ENCODE results near the gene CCL16. TPM values are rescaled to one million over a fixed set of nuclear protein-coding genes. Genes with fewer than 3 reads are reported as not detected.
"Not testable (repeated sequence)": the region's sequence is repeated elsewhere in the genome, so short reads cannot be mapped to it uniquely, and the experiment has no call there.

The CCL16 gene, protein sequence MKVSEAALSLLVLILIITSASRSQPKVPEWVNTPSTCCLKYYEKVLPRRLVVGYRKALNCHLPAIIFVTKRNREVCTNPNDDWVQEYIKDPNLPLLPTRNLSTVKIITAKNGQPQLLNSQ
- total RNA-seq, result not detected

DNA sequence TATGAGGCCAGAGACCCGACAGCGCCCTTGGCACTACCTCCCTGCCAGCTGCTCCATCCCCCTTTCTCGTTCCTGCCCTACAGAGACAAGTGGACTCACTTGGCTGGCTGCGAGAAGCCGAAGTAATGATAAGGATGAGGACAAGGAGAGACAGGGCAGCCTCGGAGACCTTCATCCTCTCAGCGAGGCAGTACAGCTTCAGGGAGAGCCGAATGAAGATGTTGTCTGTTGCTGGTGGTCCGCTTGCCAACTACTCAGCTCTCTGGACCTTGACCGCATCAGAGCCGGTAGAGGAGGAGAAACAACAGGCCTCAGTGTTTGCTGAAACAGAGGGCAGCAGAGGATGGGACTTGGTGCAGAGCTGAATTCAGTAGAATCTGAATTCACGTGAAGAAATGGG is at the start of gene CCL16:
TSS of gene CCL16 (minus strand) at position 252 of the 400 bp plus-strand sequence. CDS start at position 175, 77 bp downstream.
- H3K4me1 Mint-ChIP-seq (ENCODE audit: low read depth), result peaks cover 4% of the 10 kb centered on the region
- H3K4me3 Mint-ChIP-seq, result no peak within 1 kb of the TSS
- ATAC-seq (no peak), DNase-seq (no peak)
- H3K27me3 Mint-ChIP-seq (ENCODE audit: low read depth), result peaks cover 6% of the 10 kb centered on the region
- H3K9me3 Mint-ChIP-seq, result no peaks in the 10 kb centered on the region
- no peaks in the 10 kb centered on the region for H3K36me3 Mint-ChIP-seq (ENCODE audit: insufficient read depth)

DNA sequence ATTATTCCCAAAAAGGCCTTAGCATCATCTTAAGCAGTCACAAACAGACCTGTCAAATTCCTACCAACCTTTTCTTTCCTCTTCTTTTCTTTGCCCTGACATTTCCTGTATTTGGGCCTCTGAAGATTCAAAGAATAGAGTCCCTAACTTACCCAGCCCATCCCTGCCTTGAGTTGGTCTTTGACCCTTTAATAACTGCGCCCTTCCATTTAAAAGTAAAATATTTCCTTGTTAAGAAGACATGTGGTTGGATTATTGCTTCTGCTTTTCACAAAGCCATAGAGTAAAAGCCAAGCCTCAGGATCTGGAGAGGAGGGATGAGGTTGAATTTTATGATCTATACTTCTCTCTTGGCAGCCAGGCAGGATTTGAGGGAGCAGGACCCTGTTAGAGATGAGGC is 49.7 kb upstream of the CCL16 start:
- no peak for ATAC-seq

DNA sequence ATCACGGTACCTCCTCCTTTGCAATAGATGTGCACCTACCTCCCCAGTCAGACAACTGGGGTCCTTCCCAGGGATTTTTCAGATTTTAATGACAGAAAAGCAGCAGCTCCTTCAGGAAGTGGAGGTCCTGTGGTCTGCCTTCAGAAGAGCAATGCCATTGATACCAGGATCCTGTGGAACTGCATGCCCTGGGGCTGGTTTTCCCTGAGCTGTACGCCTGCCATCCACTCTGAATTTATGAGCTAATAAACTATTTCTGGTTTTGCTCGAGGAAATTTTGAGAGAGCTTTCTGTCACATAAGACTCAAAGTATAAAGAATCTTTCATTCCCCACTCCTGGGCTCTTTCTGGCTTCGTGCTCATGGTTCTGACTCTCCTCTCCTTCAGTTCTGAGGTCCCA is 46.5 kb upstream of the CCL16 start:
- Mint-ChIP-seq H3K9me3 (no peaks in the 10 kb centered on the region), H3K4me3 (no peak overlapping the region), H3K27me3 (ENCODE audit: low read depth) (peaks cover 21% of the 10 kb centered on the region), H3K36me3 (ENCODE audit: insufficient read depth) (no peaks in the 10 kb centered on the region), H3K4me1 (ENCODE audit: low read depth) (no peaks in the 10 kb centered on the region)
- ATAC-seq (no peak), DNase-seq (no peak)

More for the DNA sequence above, 49.7 kb upstream of the CCL16 start:
- H3K9me3 Mint-ChIP-seq, result no peaks in the 10 kb centered on the region
- H3K4me1 Mint-ChIP-seq (ENCODE audit: low read depth), result no peaks in the 10 kb centered on the region
- no peaks in the 10 kb centered on the region for H3K36me3 Mint-ChIP-seq (ENCODE audit: insufficient read depth)
- no peak overlapping the region for H3K4me3 Mint-ChIP-seq
- peaks cover 21% of the 10 kb centered on the region for H3K27me3 Mint-ChIP-seq (ENCODE audit: low read depth)
- DNase-seq, result no peak

DNA sequence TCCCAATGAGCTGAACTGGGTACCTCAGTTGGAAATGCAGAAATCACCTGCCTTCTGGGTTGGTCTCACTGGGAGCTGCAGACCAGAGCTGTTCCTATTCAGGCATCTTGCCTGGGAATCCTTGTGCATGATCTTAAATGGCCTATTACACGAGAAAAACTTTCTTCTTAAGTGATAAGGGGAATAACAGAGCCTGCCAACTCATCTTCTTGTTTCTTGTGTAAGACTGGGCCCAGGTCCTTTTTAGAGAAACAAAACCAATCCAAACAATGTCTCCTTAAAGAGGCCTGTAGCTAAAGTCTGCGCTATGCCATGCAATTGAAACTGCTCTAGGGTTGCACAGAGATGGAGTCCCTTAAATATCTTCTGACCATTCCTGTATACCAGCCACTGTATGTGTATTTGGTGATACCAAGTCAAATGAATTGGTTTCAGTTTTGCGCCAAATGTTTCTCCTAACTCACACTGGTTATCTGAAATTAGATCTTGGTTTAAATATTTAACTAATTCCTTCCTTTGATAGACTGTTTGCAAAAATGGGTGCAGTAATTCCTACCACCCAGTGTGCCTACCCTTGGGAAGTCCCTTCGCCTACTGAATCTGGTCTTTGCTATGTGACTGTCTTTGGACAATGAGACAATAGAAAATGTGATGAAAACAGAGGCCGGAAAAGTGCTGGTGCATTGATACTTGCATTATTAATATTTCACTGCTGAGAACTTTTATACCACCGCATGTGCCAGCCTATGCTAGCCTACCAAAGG is 43.0 kb upstream of the CCL16 start:
- no peaks in the 10 kb centered on the region for H3K36me3 Mint-ChIP-seq (ENCODE audit: insufficient read depth)
- no peak for DNase-seq
- no peaks in the 10 kb centered on the region for H3K4me1 Mint-ChIP-seq (ENCODE audit: low read depth)
- peaks cover 35% of the 10 kb centered on the region for H3K27me3 Mint-ChIP-seq (ENCODE audit: low read depth)
- H3K9me3 Mint-ChIP-seq, result no peaks in the 10 kb centered on the region
- no peak overlapping the region for H3K4me3 Mint-ChIP-seq
- ATAC-seq, result no peak

DNA sequence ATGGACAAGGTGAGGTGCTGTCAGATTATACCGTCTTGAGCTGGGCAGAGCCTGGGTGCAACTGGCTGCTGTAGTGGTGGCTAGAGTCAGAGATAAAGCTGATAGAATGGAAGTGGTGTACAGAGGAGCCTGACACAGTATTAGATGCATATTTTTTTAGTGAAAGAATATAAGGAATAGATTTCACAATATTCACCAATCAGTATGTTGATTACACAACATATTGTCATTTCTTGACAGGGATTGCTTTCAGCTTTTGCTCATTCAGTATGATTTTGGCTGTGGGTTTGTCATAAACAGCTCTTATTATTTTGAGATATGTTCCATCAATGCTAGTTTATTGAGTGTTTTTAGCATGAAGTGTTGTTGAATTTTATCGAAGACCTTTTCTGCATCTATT is 38.1 kb upstream of the CCL16 start:
- no peaks in the 10 kb centered on the region for H3K36me3 Mint-ChIP-seq (ENCODE audit: insufficient read depth)
- no peak overlapping the region for H3K4me3 Mint-ChIP-seq
- H3K4me1 Mint-ChIP-seq (ENCODE audit: low read depth), result no peaks in the 10 kb centered on the region
- ATAC-seq, result no peak
- DNase-seq, result no peak
- no peaks in the 10 kb centered on the region for H3K9me3 Mint-ChIP-seq
- H3K27me3 Mint-ChIP-seq (ENCODE audit: low read depth), result peaks cover 32% of the 10 kb centered on the region

DNA sequence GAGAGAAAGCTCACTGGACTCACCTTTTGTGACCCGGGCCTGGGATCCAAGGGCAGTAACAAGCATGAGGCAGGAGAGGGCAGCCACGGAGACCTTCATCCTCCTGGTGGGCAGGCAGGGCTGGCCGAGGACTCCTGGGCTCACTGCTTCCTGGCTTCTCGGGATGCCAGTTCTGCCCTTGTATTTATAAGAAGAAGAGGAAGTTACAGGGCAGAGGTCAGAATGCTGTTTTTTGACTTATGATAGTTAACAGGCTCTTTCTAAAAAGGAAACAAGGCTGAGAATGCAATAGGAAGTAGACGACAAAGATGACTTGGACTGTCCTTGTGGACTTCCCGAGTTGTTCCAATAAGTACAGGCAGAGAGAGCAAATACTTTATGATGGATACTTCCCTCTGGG is 36.5 kb upstream of the CCL16 start, which contains the start of gene CCL23:
TSS of gene CCL23 (minus strand) at position 174 of the 400 bp plus-strand sequence. CDS start at position 99, 75 bp downstream.
- no peaks in the 10 kb centered on the region for H3K4me1 Mint-ChIP-seq (ENCODE audit: low read depth)
- H3K4me3 Mint-ChIP-seq, result no peak within 1 kb of the TSS
- DNase-seq (no peak), ATAC-seq (no peak)
- no peaks in the 10 kb centered on the region for H3K36me3 Mint-ChIP-seq (ENCODE audit: insufficient read depth)
- H3K9me3 Mint-ChIP-seq, result no peaks in the 10 kb centered on the region
- H3K27me3 Mint-ChIP-seq (ENCODE audit: low read depth), result peaks cover 30% of the 10 kb centered on the region

DNA sequence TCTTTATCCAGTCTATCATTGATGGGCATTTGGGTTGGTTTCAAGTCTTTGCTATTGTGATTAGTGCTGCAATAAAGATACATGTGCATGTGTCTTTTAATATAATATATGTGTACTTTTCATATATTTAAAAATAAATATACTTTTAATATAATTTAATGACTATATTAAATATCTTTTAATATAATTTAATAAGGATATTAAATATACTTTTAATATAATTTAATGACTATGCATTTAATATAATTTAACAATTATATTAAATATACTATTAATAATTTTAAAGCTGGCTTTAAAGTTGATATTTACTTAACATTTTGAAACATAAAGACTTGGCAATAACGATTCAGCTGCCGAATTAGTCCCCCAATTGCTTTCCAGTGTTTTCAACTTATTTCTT is 35.3 kb upstream of the CCL16 start:
- Mint-ChIP-seq H3K27me3 (ENCODE audit: low read depth) (peaks cover 29% of the 10 kb centered on the region), H3K4me1 (ENCODE audit: low read depth) (peaks cover under 1% of the 10 kb centered on the region)
- ATAC-seq, result no peak

DNA sequence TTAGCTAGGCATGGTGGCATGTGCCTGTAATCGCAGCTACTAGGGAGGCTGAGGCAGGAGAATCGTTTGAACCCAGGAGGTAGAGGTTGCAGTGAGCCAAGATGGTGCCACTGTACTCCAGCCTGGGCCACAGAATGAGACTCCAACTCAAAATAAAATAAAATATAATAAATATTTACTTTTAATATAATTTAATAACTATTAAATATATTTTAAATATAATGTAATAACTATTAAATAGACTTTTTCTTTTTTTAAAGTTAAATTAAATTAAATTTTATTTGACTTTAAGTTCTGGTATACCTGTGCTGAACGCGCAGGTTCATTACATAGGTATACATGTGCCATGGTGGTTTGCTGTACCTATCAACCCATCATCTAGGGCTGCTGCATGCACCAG is 34.6 kb upstream of the CCL16 start:
- not testable (repeated sequence) for H3K4me3 Mint-ChIP-seq; DNase-seq; H3K36me3 Mint-ChIP-seq (ENCODE audit: insufficient read depth); H3K4me1 Mint-ChIP-seq (ENCODE audit: low read depth); ATAC-seq; H3K9me3 Mint-ChIP-seq
- peaks cover 27% of the 10 kb centered on the region for H3K27me3 Mint-ChIP-seq (ENCODE audit: low read depth)

More for the DNA sequence above, 35.3 kb upstream of the CCL16 start:
- DNase-seq, result no peak
- Mint-ChIP-seq H3K9me3 (no peaks in the 10 kb centered on the region), H3K4me3 (no peak overlapping the region), H3K36me3 (ENCODE audit: insufficient read depth) (no peaks in the 10 kb centered on the region)

DNA sequence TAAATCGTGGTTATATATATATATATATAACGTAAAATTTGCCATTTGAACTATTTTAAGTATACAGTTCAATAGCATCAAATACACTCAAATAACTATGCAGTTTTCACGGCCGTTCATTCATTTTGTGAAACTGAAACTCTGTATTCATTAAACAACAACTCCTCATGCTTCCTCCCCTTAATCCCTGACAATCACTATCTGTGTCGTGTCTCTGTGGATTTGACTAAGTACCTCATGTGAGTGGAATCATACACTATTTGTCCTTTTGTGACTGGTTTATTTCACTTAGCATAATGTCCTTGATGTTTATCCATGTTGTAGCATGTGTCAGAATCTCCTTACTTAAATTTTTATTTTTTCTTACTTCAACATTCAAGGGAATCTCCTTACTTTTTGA is 33.6 kb upstream of the CCL16 start:
- Mint-ChIP-seq H3K27me3 (ENCODE audit: low read depth) (peaks cover 18% of the 10 kb centered on the region), H3K9me3 (no peaks in the 10 kb centered on the region), H3K4me3 (no peak overlapping the region), H3K36me3 (ENCODE audit: insufficient read depth) (no peaks in the 10 kb centered on the region), H3K4me1 (ENCODE audit: low read depth) (peaks cover 5% of the 10 kb centered on the region)
- ATAC-seq (no peak), DNase-seq (no peak)

DNA sequence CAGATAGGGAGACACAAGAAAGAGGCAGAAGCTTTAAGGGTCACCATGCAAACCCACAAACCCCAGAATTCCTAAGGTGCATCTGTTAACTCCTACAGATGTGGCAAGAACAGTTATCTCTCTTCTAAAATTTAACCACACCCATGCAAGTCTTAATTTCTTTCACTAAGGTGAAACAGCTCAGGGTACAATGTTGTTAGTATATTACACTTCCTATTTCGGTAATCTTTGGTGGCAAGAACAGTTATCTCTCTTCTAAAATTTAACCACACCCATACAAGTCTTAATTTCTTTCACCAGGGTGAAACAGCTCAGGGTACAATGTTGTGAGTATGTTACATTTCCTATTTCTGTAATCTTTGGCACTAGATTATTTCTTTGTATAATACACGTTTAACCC is 29.9 kb upstream of the CCL16 start:
- Mint-ChIP-seq H3K4me1 (ENCODE audit: low read depth) (peaks cover 5% of the 10 kb centered on the region), H3K36me3 (ENCODE audit: insufficient read depth) (no peaks in the 10 kb centered on the region)
- no peak for ATAC-seq

DNA sequence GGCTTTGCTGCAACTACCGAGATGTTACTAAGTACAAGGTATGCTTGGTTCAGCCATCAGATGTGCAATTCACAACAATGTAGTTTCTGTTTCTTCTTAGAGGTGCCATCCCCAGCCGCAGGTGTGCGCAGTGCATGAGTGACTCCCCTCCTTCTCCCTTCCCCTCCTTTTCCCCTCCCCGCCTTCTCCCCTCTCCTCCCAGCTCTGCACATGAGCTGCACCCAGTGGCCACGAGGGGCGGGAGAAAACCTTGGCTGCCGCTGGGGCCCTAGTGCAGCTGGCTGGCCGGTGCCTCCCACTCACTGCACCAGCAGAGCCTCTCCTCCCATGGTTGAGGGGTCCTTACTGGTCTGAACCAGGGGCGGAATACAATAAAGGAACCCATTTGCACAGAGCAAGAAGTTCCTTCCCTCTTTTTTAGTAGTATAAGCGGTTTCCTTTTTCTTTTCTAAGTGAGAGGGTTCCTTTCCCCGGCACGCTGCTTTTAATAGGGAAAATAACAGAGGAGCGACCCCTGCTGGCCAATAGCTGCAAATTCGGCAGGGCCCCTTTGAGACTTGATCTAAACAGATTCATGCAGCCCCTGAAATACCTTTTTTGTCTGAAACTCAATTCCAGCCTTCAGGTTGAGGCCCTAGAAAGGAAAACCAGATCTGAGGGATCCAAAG is 27.8 kb upstream of the CCL16 start:
- ATAC-seq, result no peak
- Mint-ChIP-seq H3K4me1 (ENCODE audit: low read depth) (peaks cover 11% of the 10 kb centered on the region), H3K9me3 (no peaks in the 10 kb centered on the region), H3K27me3 (ENCODE audit: low read depth) (peaks cover 9% of the 10 kb centered on the region), H3K4me3 (no peak overlapping the region), H3K36me3 (ENCODE audit: insufficient read depth) (no peaks in the 10 kb centered on the region)
- DNase-seq, result no peak

More for the DNA sequence above, 29.9 kb upstream of the CCL16 start:
- no peaks in the 10 kb centered on the region for H3K9me3 Mint-ChIP-seq
- H3K27me3 Mint-ChIP-seq (ENCODE audit: low read depth), result peaks cover 10% of the 10 kb centered on the region
- no peak overlapping the region for H3K4me3 Mint-ChIP-seq
- DNase-seq, result no peak

DNA sequence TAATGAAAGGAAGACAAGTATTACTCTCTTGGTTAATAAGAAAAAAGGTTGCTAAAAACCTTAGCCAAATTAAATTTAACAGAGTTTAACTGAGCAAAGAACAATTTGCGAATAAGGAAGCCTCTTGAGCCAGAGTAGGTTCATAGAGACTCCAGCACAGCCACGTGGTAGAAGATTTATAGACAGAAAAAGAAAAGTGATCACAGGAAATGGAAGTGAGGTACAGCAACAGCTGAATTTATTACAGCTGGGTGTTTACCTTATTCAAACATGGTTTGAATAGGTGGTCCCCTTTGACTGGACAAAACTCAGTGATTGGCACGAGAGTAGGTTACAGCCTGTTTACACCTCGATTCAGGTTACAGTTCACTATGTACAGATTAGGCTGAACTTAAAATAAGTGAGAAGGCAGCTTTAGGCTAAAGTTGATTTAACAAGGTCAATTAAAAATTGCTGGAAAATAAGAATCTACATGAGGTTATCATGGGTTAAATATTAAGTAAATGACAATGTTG is 23.4 kb upstream of the CCL16 start:
- Mint-ChIP-seq H3K27me3 (ENCODE audit: low read depth) (no peaks in the 10 kb centered on the region), H3K4me1 (ENCODE audit: low read depth) (peaks cover 6% of the 10 kb centered on the region), H3K4me3 (no peak overlapping the region), H3K36me3 (ENCODE audit: insufficient read depth) (no peaks in the 10 kb centered on the region), H3K9me3 (no peaks in the 10 kb centered on the region)
- ATAC-seq (no peak), DNase-seq (no peak)

DNA sequence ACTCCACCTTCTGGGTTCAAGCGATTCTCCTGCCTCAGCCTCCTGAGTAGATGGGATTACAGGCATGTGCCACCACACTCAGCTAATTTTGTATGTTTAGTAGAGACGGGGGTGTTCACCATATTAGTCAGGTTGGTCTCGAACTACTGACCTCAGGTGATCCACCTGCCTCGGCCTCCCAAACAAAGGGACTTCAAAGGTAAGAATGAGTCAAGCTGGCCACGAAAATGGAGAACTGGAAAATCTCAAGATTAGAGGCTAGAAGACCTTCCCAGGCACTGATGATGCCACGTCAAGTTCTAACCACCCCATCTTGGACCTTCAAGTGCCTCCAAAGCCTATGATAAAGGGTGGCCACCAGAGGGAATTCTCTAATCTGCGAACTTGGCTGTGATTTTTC is 21.3 kb upstream of the CCL16 start:
- no peaks in the 10 kb centered on the region for H3K36me3 Mint-ChIP-seq (ENCODE audit: insufficient read depth)
- peaks cover 6% of the 10 kb centered on the region for H3K4me1 Mint-ChIP-seq (ENCODE audit: low read depth)
- ATAC-seq, result no peak
- no peak for DNase-seq
- H3K4me3 Mint-ChIP-seq, result no peak overlapping the region
- peaks cover 3% of the 10 kb centered on the region for H3K27me3 Mint-ChIP-seq (ENCODE audit: low read depth)
- no peaks in the 10 kb centered on the region for H3K9me3 Mint-ChIP-seq

DNA sequence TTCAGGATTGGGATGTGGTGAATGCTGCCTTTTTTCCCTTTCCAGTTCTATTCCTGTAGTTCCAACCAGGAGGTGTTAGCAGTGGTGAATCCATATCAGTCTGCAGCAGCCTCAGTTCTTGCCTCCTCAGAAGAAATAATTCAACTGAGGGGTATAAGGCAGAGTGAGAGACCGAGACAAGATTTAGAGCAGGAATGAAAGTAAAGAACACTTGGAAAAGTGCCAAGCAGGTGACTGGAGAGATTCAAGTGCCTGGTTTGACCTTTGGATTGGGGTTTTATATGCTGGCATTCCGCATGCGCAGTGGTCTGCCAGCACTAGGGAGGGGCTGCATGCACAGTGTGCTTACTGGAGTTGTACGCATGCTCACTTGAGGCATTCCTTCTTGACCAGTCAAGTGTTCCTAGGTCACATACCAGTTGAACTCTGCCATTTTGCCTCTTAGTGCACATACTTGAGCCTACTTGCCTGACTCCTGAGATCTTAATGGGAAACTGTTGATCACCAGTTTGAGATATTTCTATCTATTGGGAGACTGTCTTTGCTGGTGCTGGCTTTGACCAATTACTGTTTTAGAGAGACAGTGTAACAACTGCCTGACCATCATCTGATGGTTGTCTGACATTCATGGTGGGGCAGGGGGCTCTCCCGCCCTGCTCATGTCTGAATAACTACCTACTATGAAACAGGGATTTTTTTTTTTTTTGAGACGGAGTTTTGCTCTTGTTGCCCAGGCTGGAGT is 20.7 kb upstream of the CCL16 start:
- Mint-ChIP-seq H3K4me3 (no peak overlapping the region), H3K4me1 (ENCODE audit: low read depth) (peaks cover 6% of the 10 kb centered on the region), H3K27me3 (ENCODE audit: low read depth) (peaks cover 3% of the 10 kb centered on the region), H3K36me3 (ENCODE audit: insufficient read depth) (no peaks in the 10 kb centered on the region), H3K9me3 (no peaks in the 10 kb centered on the region)
- no peak for ATAC-seq
- no peak for DNase-seq
